GM18507 (cell line): ENCODE measurements around the gene VAV1.
"Not testable (repeated sequence)": the region's sequence is repeated elsewhere in the genome, so short reads cannot be mapped to it uniquely, and the experiment has no call there.

Experiments
- DNase-seq: peaks from one replicate; pipeline ENCODE4 v3.0.0; 2011; ENCODE audit warnings: low read depth; ENCODE audit not compliant: insufficient read length; ENCODE audit errors: extremely low spot score
- FAIRE-seq: peaks from 2 replicates; lab custom pipeline; 2011; peaks lifted over from hg19 to GRCh38; lab: Jason Lieb, UNC

The VAV1 gene

GRCh38 chr19:6737284-6737872 lies 35.1 kb upstream of the VAV1 start, which contains the start of gene GPR108:
Gene GPR108 (minus strand): TSS chr19:6737580. CDS start chr19:6737576, 4 bp downstream.
- FAIRE-seq (peak; percentile 100), DNase-seq (peak; percentile 91)

- FAIRE-seq: peak; percentile 95
- DNase-seq: no peak
These were observed 34.4 kb upstream of the VAV1 start for GRCh38 chr19:6737873-6738786.

- DNase-seq (no peak), FAIRE-seq (no peak)
These were observed 33.6 kb upstream of the VAV1 start for GRCh38 chr19:6738787-6739389.

- DNase-seq (peak; percentile 83), FAIRE-seq (peak; percentile 84)
These were observed 33.1 kb upstream of the VAV1 start, which contains the start of gene TRIP10 for GRCh38 chr19:6739390-6739882. Gene TRIP10 (plus strand): TSS chr19:6739680. CDS start chr19:6739762, 82 bp downstream.

GRCh38 chr19:6739883-6740588 lies 32.5 kb upstream of the VAV1 start:
- no peak for FAIRE-seq

GRCh38 chr19:6740589-6741343 lies 31.7 kb upstream of the VAV1 start:
- FAIRE-seq: no peak
- DNase-seq: no peak

More at GRCh38 chr19:6739883-6740588, 32.5 kb upstream of the VAV1 start:
- no peak for DNase-seq

GRCh38 chr19:6743066-6743465 lies 29.4 kb upstream of the VAV1 start:
- FAIRE-seq (no peak), DNase-seq (no peak)

GRCh38 chr19:6743714-6744380 lies 28.7 kb upstream of the VAV1 start:
- DNase-seq: no peak
- no peak for FAIRE-seq

- FAIRE-seq: no peak
- DNase-seq: no peak
These were observed 27.9 kb upstream of the VAV1 start for GRCh38 chr19:6744381-6745301.

- FAIRE-seq: no peak
These were observed 26.5 kb upstream of the VAV1 start for GRCh38 chr19:6745965-6746364.

GRCh38 chr19:6748543-6748942 lies 24.0 kb upstream of the VAV1 start:
- not testable (repeated sequence) for DNase-seq, FAIRE-seq

More at GRCh38 chr19:6745965-6746364, 26.5 kb upstream of the VAV1 start:
- no peak for DNase-seq

- no peak for FAIRE-seq
- DNase-seq: no peak
These were observed 22.4 kb upstream of the VAV1 start for GRCh38 chr19:6750062-6750461.

GRCh38 chr19:6751189-6751588 lies 21.3 kb upstream of the VAV1 start:
- DNase-seq (no peak), FAIRE-seq (no peak)

GRCh38 chr19:6752256-6753177 lies 20.0 kb upstream of the VAV1 start:
- FAIRE-seq (peak; percentile 29), DNase-seq (no peak)

GRCh38 chr19:6753178-6754031 lies 19.1 kb upstream of the VAV1 start:
- FAIRE-seq (peak; percentile 98), DNase-seq (peak; percentile 86)
